Subcutaneous abdominal adipose tissue (tissue), 5 donors: ENCODE data around the gene TGFBR2.

Experiments
- H3K27ac ChIP-seq: one replicate; pipeline ENCODE4 v1.7.0; 2013; ENCODE audit warnings: low read depth, mild to moderate bottlenecking, inconsistent platforms, low read length, moderate library complexity
- H3K27me3 ChIP-seq, 5 donors: one replicate each; pipeline ENCODE4 v1.7.0; 2013; ENCODE audit warnings: low read length in 5 of 5, inconsistent platforms in 1 of 5; ENCODE audit not compliant: control insufficient read depth in 5 of 5, insufficient read depth in 4 of 5
- H3K36me3 ChIP-seq, 5 donors: one replicate each; pipeline ENCODE4 v1.7.0; 2013; ENCODE audit warnings: low read length in 5 of 5; ENCODE audit not compliant: control insufficient read depth in 5 of 5, insufficient read depth in 5 of 5
- H3K4me1 ChIP-seq, 5 donors: one replicate each; pipeline ENCODE4 v1.7.0; 2013; ENCODE audit warnings: low read length in 5 of 5, mild to moderate bottlenecking in 3 of 5, moderate library complexity in 1 of 5; ENCODE audit not compliant: control insufficient read depth in 5 of 5, insufficient read depth in 5 of 5
- H3K4me3 ChIP-seq, 5 donors: one replicate each; pipeline ENCODE4 v1.7.0; 2013; ENCODE audit warnings: low read length in 5 of 5, low read depth in 1 of 5
- H3K9ac ChIP-seq, 5 donors: one replicate each; pipeline ENCODE4 v1.7.0; 2013; ENCODE audit warnings: low read length in 5 of 5, mild to moderate bottlenecking in 4 of 5, moderate library complexity in 3 of 5
- H3K9me3 ChIP-seq, 5 donors: one replicate each; pipeline ENCODE4 v1.7.0; 2013; ENCODE audit warnings: low read length in 5 of 5; ENCODE audit not compliant: control insufficient read depth in 5 of 5
- donor health status: healthy.
- donor health status: healthy.
- donor health status: healthy.
- donor health status: healthy.
- donor health status: healthy.

The TGFBR2 gene

GRCh38 chr3:30694668-30695067 lies 88.3 kb downstream of the TGFBR2 start:
- H3K9ac ChIP-seq = no peak overlapping the region
- H3K4me1 ChIP-seq = peaks cover 3 to 42% (median 35%) of the 10 kb centered on the region in 5 donors
- peaks cover 31 to 53% (median 47%) of the 10 kb centered on the region in 5 donors for H3K36me3 ChIP-seq
- H3K9me3 ChIP-seq = no peaks in the 10 kb centered on the region
- H3K4me3 ChIP-seq = no peak overlapping the region
- no peaks in the 10 kb centered on the region for H3K27me3 ChIP-seq
- H3K27ac ChIP-seq = peak overlapping the region; percentile 15

- Histone ChIP-seq H3K9me3 (no peaks in the 10 kb centered on the region), H3K27me3 (no peaks in the 10 kb centered on the region), H3K27ac (no peak overlapping the region), H3K4me3 (no peak overlapping the region), H3K36me3 (peaks cover 29 to 47% (median 43%) of the 10 kb centered on the region in 5 donors), H3K9ac (no peak overlapping the region), H3K4me1 (peaks cover 3 to 35% (median 32%) of the 10 kb centered on the region in 5 donors)
Observed at GRCh38 chr3:30695302-30696061, 89.1 kb downstream of the TGFBR2 start.

GRCh38 chr3:30696403-30696819 lies 90.0 kb downstream of the TGFBR2 start:
- Histone ChIP-seq H3K4me1 (peaks cover 3 to 29% (median 25%) of the 10 kb centered on the region in 5 donors), H3K27me3 (no peaks in the 10 kb centered on the region), H3K4me3 (no peak overlapping the region), H3K9me3 (no peaks in the 10 kb centered on the region), H3K36me3 (peaks cover 26 to 38% (median 34%) of the 10 kb centered on the region in 5 donors), H3K9ac (peak overlapping the region in 1 of 5 donors; percentile 3), H3K27ac (no peak overlapping the region)

- no peaks in the 10 kb centered on the region for H3K27me3 ChIP-seq
- peaks cover 2 to 24% (median 21%) of the 10 kb centered on the region in 5 donors for H3K4me1 ChIP-seq
- H3K9me3 ChIP-seq = no peaks in the 10 kb centered on the region
- H3K36me3 ChIP-seq = peaks cover 25 to 35% (median 31%) of the 10 kb centered on the region in 5 donors
- no peak overlapping the region for H3K9ac ChIP-seq
- H3K4me3 ChIP-seq = no peak overlapping the region
- H3K27ac ChIP-seq = no peak overlapping the region
Observed at GRCh38 chr3:30696896-30697295, 90.5 kb downstream of the TGFBR2 start.

- Histone ChIP-seq H3K27ac (no peak overlapping the region), H3K9ac (no peak overlapping the region), H3K4me3 (no peak overlapping the region), H3K36me3 (peaks cover 19 to 21% (median 20%) of the 10 kb centered on the region in 5 donors), H3K4me1 (peaks cover 0 to 12% (median 10%) of the 10 kb centered on the region in 5 donors), H3K27me3 (no peaks in the 10 kb centered on the region), H3K9me3 (peaks cover 0 to 6% (median 4%) of the 10 kb centered on the region in 5 donors)
Observed at GRCh38 chr3:30698549-30698948, 92.1 kb downstream of the TGFBR2 start.

GRCh38 chr3:30699927-30700326 lies 93.5 kb downstream of the TGFBR2 start:
- H3K27ac ChIP-seq = no peak overlapping the region
- peaks cover 0 to 7% (median 4%) of the 10 kb centered on the region in 5 donors for H3K9me3 ChIP-seq
- no peaks in the 10 kb centered on the region for H3K27me3 ChIP-seq
- H3K4me1 ChIP-seq = peaks cover 0 to 12% (median 8%) of the 10 kb centered on the region in 5 donors
- H3K9ac ChIP-seq = no peak overlapping the region
- H3K36me3 ChIP-seq = peaks cover 9 to 17% (median 11%) of the 10 kb centered on the region in 5 donors
- no peak overlapping the region for H3K4me3 ChIP-seq

- Histone ChIP-seq H3K27me3 (no peaks in the 10 kb centered on the region), H3K27ac (no peak overlapping the region), H3K36me3 (peaks cover 2 to 11% (median 3%) of the 10 kb centered on the region in 5 donors), H3K4me3 (no peak overlapping the region), H3K4me1 (peaks cover 0 to 9% (median 7%) of the 10 kb centered on the region in 5 donors), H3K9me3 (peaks cover 0 to 7% (median 4%) of the 10 kb centered on the region in 5 donors), H3K9ac (no peak overlapping the region)
Observed at GRCh38 chr3:30700702-30701321, 94.4 kb downstream of the TGFBR2 start.

GRCh38 chr3:30702038-30702827 lies 95.8 kb downstream of the TGFBR2 start:
- Histone ChIP-seq H3K4me3 (no peak overlapping the region), H3K36me3 (peaks cover 0 to 8% (median 3%) of the 10 kb centered on the region in 5 donors), H3K27me3 (no peaks in the 10 kb centered on the region), H3K9ac (no peak overlapping the region), H3K9me3 (peaks cover 0 to 7% (median 4%) of the 10 kb centered on the region in 5 donors), H3K4me1 (no peaks in the 10 kb centered on the region), H3K27ac (no peak overlapping the region)

- no peaks in the 10 kb centered on the region for H3K27me3 ChIP-seq
- H3K4me3 ChIP-seq = no peak overlapping the region
- H3K4me1 ChIP-seq = no peaks in the 10 kb centered on the region
- no peak overlapping the region for H3K27ac ChIP-seq
- no peak overlapping the region for H3K9ac ChIP-seq
- H3K9me3 ChIP-seq = peaks cover 0 to 7% (median 4%) of the 10 kb centered on the region in 5 donors
- H3K36me3 ChIP-seq = peaks cover 0 to 8% (median 3%) of the 10 kb centered on the region in 5 donors
Observed at GRCh38 chr3:30702828-30703397, 96.5 kb downstream of the TGFBR2 start.
